Esophagus squamous epithelium (tissue), 5 donors: ENCODE results near the gene SRSF9. TPM values are rescaled to one million over a fixed set of nuclear protein-coding genes. Genes with fewer than 3 reads are reported as not detected.
A peak's percentile ranks its signal among the peaks of the same experiment; 100 is the strongest.

Source experiments
- DNase-seq: peaks from one replicate; lab custom pipeline; 2025; lab: John Stamatoyannopoulos, UW
- H3K27ac ChIP-seq, 4 donors: fragments of 200-600 bp; sonication (generic); one replicate each; pipeline ENCODE4 v1.5.1; 2016 to 2019; ENCODE audit warnings: mild to moderate bottlenecking in 1 of 4
- H3K27me3 ChIP-seq, 4 donors: fragments of 200-600 bp; sonication (generic); 1 replicate in 3 of 4; 2 replicates in 1 of 4; pipeline versions ENCODE4 v1.5.1 to v1.6.0; 2017 to 2021; ENCODE audit warnings: antibody characterized with exemption in 1 of 4
- H3K36me3 ChIP-seq, 3 donors: fragments of 200-600 bp; sonication (generic); one replicate each; pipeline ENCODE4 v1.5.1; 2016 to 2019
- H3K4me1 ChIP-seq, 3 donors: fragments of 200-600 bp; sonication (generic); one replicate each; pipeline ENCODE4 v1.5.1; 2017 to 2019
- H3K4me3 ChIP-seq, 4 donors: fragments of 200-600 bp; sonication (generic); 1 replicate in 3 of 4; 2 replicates in 1 of 4; pipeline ENCODE4 v1.5.1; 2016 to 2019; ENCODE audit warnings: mild to moderate bottlenecking in 2 of 4, moderate library complexity in 1 of 4
- H3K9me3 ChIP-seq, 3 donors: fragments of 200-600 bp; sonication (generic); one replicate each; pipeline ENCODE4 v1.5.1; 2016 to 2019
- CTCF ChIP-seq, 6 experiments: fragments of 450-650 bp in 4 of 6; fragments of 200-600 bp in 2 of 6; sonication (generic) in 2 of 6; IDR thresholded peaks; one replicate each; pipeline ENCODE4 v1.5.1; 2016 to 2019; ENCODE audit warnings: antibody characterized with exemption in 6 of 6, mild to moderate bottlenecking in 4 of 6, moderate library complexity in 4 of 6
- POLR2A ChIP-seq, 4 donors: fragments of 450-650 bp; IDR thresholded peaks; one replicate each; pipeline ENCODE4 v1.6.1; 2017; ENCODE audit warnings: antibody characterized with exemption in 4 of 4, mild to moderate bottlenecking in 4 of 4, moderate library complexity in 3 of 4
- whole genome bisulfite sequencing, 2 donors: methylation state at CpG; one replicate each; pipeline ENCODE4 v1.1.5; 2018; 5-methylcytosine and 5-hydroxymethylcytosine counted together
- intact Hi-C: fragments of 100-400 bp; cut with DNase I; formaldehyde crosslinking; loops from one replicate; pipeline ENCODE4 v1.15.0; 2022
- total RNA-seq, 4 donors: library from RNA; depleted of rRNA; stranded (reverse); fragments of >200 nt; gene quantifications; one replicate each; pipeline ENCODE4 v1.1.0, GENCODE V29; 2016
- donor health status: DM: yes; HTN: yes; CAD: no.

The SRSF9 gene
- total RNA-seq, 4 donors from 2014 or later: 85.6 to 128 (median 93.2) TPM

GRCh38 chr12:120483621-120484020, 14.1 kb upstream of the SRSF9 start:
- no peaks in the 10 kb centered on the region for H3K27me3 ChIP-seq
- H3K4me1 ChIP-seq: peaks cover 0 to 19% (median 2%) of the 10 kb centered on the region in 3 donors
- H3K9me3 ChIP-seq: no peaks in the 10 kb centered on the region
- H3K4me3 ChIP-seq: no peak overlapping the region
- intact Hi-C loops: no loop called here
- WGBS, 2 donors: 85 to 86% methylated on average over 1 of the region's 1 CpG
- no peak overlapping the region for H3K27ac ChIP-seq
- peaks cover 0 to 15% (median 0%) of the 10 kb centered on the region in 3 donors for H3K36me3 ChIP-seq
- no peak for TF ChIP-seq POLR2A (IDR thresholded peaks at IDR 0.05)
- no peak for TF ChIP-seq CTCF (IDR thresholded peaks at IDR 0.05)
- DNase-seq: no peak

- no peak for TF ChIP-seq CTCF (IDR thresholded peaks at IDR 0.05)
- TF ChIP-seq POLR2A (IDR thresholded peaks at IDR 0.05): no peak
- Histone ChIP-seq H3K4me3 (no peak overlapping the region), H3K36me3 (peaks cover 0 to 15% (median 0%) of the 10 kb centered on the region in 3 donors), H3K27me3 (no peaks in the 10 kb centered on the region), H3K4me1 (peaks cover 0 to 25% (median 2%) of the 10 kb centered on the region in 3 donors), H3K27ac (no peak overlapping the region), H3K9me3 (no peaks in the 10 kb centered on the region)
- no peak for DNase-seq
- WGBS, 2 donors: 89 to 94% methylated on average over 8 to 9 of the region's 9 CpGs
- intact Hi-C loops: no loop called here
These were observed 11.6 kb upstream of the SRSF9 start for GRCh38 chr12:120481022-120481767.

- DNase-seq: no peak
- peak overlapping the region in 3 of 4 donors; percentile 18 to 53 (median 33) for H3K27ac ChIP-seq
- WGBS, 2 donors: 44 to 50% methylated on average over 1 of the region's 1 CpG
- no peaks in the 10 kb centered on the region for H3K9me3 ChIP-seq
- H3K36me3 ChIP-seq: peaks cover 0 to 15% (median 0%) of the 10 kb centered on the region in 3 donors
- intact Hi-C loops: no loop called here
- no peak overlapping the region for H3K4me3 ChIP-seq
- H3K4me1 ChIP-seq: peaks cover under 1 to 29% (median 2%) of the 10 kb centered on the region in 3 donors
- TF ChIP-seq POLR2A (IDR thresholded peaks at IDR 0.05): no peak
- no peak for TF ChIP-seq CTCF (IDR thresholded peaks at IDR 0.05)
- no peaks in the 10 kb centered on the region for H3K27me3 ChIP-seq
These were observed 10.7 kb upstream of the SRSF9 start for GRCh38 chr12:120480211-120480610.

GRCh38 chr12:120479458-120479857, 9.9 kb upstream of the SRSF9 start:
- Histone ChIP-seq H3K36me3 (peaks cover 0 to 15% (median 0%) of the 10 kb centered on the region in 3 donors), H3K4me1 (peaks cover 2 to 35% (median 5%) of the 10 kb centered on the region in 3 donors), H3K27ac (peak overlapping the region in 3 of 4 donors; percentile 18 to 53 (median 33)), H3K4me3 (no peak overlapping the region), H3K27me3 (no peaks in the 10 kb centered on the region), H3K9me3 (no peaks in the 10 kb centered on the region)
- TF ChIP-seq CTCF (IDR thresholded peaks at IDR 0.05) (no peak), POLR2A (IDR thresholded peaks at IDR 0.05) (no peak)
- no peak for DNase-seq
- intact Hi-C loops: no loop called here
- 78% methylated on average over 1 of the region's 1 CpG for WGBS, 2 donors

- Histone ChIP-seq H3K9me3 (no peaks in the 10 kb centered on the region), H3K27ac (peak overlapping the region in 2 of 4 donors; percentile 65 to 84), H3K36me3 (no peaks in the 10 kb centered on the region), H3K4me3 (no peak overlapping the region), H3K27me3 (no peaks in the 10 kb centered on the region), H3K4me1 (peaks cover 12 to 70% (median 21%) of the 10 kb centered on the region in 3 donors)
- 82 to 100% methylated on average over 1 of the region's 1 CpG for WGBS, 2 donors
- TF ChIP-seq CTCF (IDR thresholded peaks at IDR 0.05) (no peak), POLR2A (IDR thresholded peaks at IDR 0.05) (no peak)
- no peak for DNase-seq
- intact Hi-C loops: no loop called here
These were observed 6.1 kb upstream of the SRSF9 start for GRCh38 chr12:120475643-120476042.
